ENCODE measurements around the gene ADARB2. TPM values are rescaled to one million over a fixed set of nuclear protein-coding genes. Genes with fewer than 3 reads are reported as not detected.

The ADARB2 gene
- total RNA-seq, 1 donor from 2014 or later, result 0.08 TPM

DNA sequence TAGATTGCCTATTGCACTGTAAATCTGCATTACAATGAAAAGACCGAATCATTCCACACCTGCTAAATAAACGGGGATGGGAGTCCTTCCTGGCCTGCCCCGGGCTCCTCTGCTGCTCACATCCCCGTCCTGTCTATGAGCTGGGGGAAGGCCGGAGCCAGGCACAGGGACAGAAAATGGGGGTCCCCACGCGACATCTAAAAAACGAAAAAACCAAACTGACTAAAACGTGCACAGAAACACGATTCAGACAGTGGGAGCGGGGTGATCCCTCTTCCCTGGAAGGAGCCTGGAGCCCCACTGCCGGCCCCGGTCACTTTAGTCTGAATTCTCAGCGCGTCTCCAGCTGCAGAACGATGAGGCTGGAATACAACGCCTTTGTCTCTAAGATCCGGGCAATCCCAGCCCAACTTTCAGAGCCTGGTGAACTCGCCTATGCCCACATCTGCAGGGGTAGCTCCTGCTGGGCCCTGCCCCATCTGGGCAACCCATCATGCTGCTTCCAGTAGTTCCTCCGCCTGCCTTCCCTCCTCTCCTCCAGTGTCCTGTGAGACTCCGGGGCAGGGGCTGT, 78.0 kb downstream of the ADARB2 start:
- TF ChIP-seq, protein P1, sequence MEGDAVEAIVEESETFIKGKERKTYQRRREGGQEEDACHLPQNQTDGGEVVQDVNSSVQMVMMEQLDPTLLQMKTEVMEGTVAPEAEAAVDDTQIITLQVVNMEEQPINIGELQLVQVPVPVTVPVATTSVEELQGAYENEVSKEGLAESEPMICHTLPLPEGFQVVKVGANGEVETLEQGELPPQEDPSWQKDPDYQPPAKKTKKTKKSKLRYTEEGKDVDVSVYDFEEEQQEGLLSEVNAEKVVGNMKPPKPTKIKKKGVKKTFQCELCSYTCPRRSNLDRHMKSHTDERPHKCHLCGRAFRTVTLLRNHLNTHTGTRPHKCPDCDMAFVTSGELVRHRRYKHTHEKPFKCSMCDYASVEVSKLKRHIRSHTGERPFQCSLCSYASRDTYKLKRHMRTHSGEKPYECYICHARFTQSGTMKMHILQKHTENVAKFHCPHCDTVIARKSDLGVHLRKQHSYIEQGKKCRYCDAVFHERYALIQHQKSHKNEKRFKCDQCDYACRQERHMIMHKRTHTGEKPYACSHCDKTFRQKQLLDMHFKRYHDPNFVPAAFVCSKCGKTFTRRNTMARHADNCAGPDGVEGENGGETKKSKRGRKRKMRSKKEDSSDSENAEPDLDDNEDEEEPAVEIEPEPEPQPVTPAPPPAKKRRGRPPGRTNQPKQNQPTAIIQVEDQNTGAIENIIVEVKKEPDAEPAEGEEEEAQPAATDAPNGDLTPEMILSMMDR (IDR thresholded peaks at IDR 0.05; ENCODE audit: insufficient read depth, low read length, poor library complexity, severe bottlenecking), result no peak

DNA sequence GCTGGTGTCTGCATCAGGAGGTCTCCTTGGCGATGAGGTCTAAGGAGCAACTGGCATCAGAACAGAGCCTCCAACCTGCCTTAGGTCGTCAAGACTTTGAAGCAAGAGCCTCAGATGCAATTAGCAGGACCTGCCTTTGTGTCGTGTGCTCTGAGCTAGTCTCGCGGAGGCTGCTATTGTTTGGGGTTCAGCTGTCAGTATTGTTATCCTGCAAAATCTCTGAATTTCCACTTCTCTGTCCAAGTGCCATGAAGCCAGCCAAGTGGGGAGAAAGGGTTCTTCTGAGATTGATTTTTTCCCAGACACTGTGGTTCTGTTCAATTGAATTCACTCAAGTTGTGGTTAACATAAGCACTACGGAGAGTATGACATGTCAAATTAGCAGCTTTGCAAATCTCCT, 78.7 kb downstream of the ADARB2 start:
- H3K4me3 ChIP-seq (ENCODE audit: low read depth, low read length), result no peak overlapping the region
- H3K27me3 ChIP-seq (ENCODE audit: control insufficient read depth, insufficient read depth, low read length), result no peaks in the 10 kb centered on the region
- no peaks in the 10 kb centered on the region for H3K36me3 ChIP-seq (ENCODE audit: control insufficient read depth, insufficient read depth, low read length)
- TF ChIP-seq, protein P1 (IDR thresholded peaks at IDR 0.05; ENCODE audit: insufficient read depth, low read length, poor library complexity, severe bottlenecking), result no peak
- no peak for DNase-seq (ENCODE audit: low read depth)

More for the DNA sequence above, 78.0 kb downstream of the ADARB2 start:
- Histone ChIP-seq H3K36me3 (ENCODE audit: control insufficient read depth, insufficient read depth, low read length) (no peaks in the 10 kb centered on the region), H3K27me3 (ENCODE audit: control insufficient read depth, insufficient read depth, low read length) (no peaks in the 10 kb centered on the region), H3K4me3 (ENCODE audit: low read depth, low read length) (no peak overlapping the region)
- DNase-seq (ENCODE audit: low read depth), result no peak

DNA sequence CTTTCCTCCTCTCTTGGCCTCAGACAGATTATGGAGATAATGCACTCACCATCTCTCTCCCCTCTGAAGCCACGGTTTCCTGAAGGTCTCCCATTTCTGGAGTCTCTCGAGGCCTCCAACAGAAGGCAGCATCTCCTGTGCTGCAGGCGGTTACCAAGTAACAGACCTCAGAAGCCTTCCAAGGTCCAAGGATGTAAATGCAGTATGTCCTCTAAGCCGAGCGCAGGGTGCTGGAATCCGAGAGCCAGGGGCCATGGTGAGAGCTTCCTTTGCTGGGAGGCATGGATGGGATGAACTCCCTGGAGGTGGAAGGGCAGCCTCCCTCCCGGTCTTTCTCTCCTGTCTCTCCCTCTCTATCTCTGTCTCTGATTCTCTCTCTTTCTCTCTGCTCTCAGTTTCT, 79.8 kb downstream of the ADARB2 start:
- TF ChIP-seq, protein P1 (IDR thresholded peaks at IDR 0.05; ENCODE audit: insufficient read depth, low read length, poor library complexity, severe bottlenecking), result no peak

DNA sequence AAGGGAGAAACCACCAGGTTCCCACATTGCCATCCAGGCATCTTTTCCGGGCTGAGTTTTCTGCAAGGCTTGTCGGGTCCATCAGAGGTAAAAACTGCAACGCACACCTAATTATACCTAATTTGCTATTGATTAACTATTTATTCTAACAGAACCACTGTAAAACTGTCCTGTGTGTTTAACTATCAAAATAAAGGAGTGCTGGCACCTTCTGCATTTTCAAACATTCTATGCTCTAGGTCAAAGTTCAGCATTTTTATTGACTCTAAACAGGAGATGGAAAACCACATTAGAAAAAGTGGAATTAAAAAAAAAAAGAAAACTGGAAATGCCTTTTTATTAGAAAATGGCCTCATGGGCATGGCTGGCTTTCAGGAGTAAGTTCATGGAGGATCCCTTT, 82.0 kb downstream of the ADARB2 start:
- no peak for DNase-seq (ENCODE audit: low read depth)
- TF ChIP-seq, protein P1 (IDR thresholded peaks at IDR 0.05; ENCODE audit: insufficient read depth, low read length, poor library complexity, severe bottlenecking), result no peak
- H3K27me3 ChIP-seq (ENCODE audit: control insufficient read depth, insufficient read depth, low read length), result no peaks in the 10 kb centered on the region
- no peaks in the 10 kb centered on the region for H3K36me3 ChIP-seq (ENCODE audit: control insufficient read depth, insufficient read depth, low read length)
- H3K4me3 ChIP-seq (ENCODE audit: low read depth, low read length), result no peak overlapping the region

More for the DNA sequence above, 79.8 kb downstream of the ADARB2 start:
- H3K36me3 ChIP-seq (ENCODE audit: control insufficient read depth, insufficient read depth, low read length), result no peaks in the 10 kb centered on the region
- no peak overlapping the region for H3K4me3 ChIP-seq (ENCODE audit: low read depth, low read length)
- H3K27me3 ChIP-seq (ENCODE audit: control insufficient read depth, insufficient read depth, low read length), result no peaks in the 10 kb centered on the region
- DNase-seq (ENCODE audit: low read depth), result no peak

DNA sequence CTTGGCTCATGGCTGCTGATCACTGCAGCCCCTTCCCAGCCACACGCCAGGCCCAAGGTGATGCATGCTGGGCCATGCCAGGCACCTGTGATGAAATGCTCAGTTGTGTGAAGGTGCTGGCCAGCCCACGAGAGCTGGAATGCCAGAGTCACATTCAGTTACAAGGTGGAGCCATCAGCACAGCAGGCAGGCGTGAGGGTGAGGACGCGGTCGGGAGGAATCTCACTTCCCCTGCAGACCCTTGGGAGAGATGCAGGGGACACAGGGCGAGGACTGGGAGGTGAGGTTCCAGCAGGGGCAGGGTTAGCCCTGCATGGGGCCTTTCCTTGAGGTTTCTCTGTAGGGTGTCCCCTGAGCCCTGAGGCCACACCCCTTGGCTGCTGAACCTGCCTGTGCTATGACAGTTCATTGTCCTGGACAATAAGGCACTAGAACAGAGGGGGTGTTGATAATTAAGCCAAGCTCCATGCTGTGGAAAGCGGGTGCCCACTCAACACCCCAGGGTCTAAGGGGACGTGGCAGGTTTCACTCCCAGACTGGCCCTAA, 82.4 kb downstream of the ADARB2 start:
- H3K36me3 ChIP-seq (ENCODE audit: control insufficient read depth, insufficient read depth, low read length), result no peaks in the 10 kb centered on the region
- no peak for DNase-seq (ENCODE audit: low read depth)
- no peak overlapping the region for H3K4me3 ChIP-seq (ENCODE audit: low read depth, low read length)
- H3K27me3 ChIP-seq (ENCODE audit: control insufficient read depth, insufficient read depth, low read length), result no peaks in the 10 kb centered on the region
- TF ChIP-seq, protein P1 (IDR thresholded peaks at IDR 0.05; ENCODE audit: insufficient read depth, low read length, poor library complexity, severe bottlenecking), result no peak

DNA sequence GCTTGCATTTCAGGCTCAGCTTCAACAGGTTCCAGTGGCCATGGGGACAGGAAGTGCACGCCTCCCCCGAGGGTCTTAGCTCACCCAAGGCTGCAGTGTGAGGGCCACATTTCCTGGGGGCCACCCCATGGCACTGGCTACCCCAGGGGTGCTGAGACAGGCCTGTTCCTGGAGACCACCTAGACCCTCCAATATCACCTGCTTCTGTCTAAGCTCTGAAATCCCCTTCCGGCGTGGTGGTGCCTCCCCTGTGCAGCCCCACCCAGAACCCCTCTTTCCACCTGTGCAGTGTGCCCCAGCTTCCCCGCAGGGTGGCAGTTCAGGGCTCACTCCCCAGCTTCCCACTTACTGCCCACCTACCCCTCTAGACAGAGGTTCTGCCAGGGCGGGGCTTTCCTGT, 83.1 kb downstream of the ADARB2 start:
- DNase-seq (ENCODE audit: low read depth), result no peak
- TF ChIP-seq, protein P1 (IDR thresholded peaks at IDR 0.05; ENCODE audit: insufficient read depth, low read length, poor library complexity, severe bottlenecking), result no peak
- H3K4me3 ChIP-seq (ENCODE audit: low read depth, low read length), result no peak overlapping the region
- no peaks in the 10 kb centered on the region for H3K36me3 ChIP-seq (ENCODE audit: control insufficient read depth, insufficient read depth, low read length)
- no peaks in the 10 kb centered on the region for H3K27me3 ChIP-seq (ENCODE audit: control insufficient read depth, insufficient read depth, low read length)

Data from kidney epithelial cell (primary cell).